Activated CD4-positive, alpha-beta T cell treated with anti-CD3 and anti-CD28 coated beads for 1 hour (primary cell): ENCODE measurements around the gene PDLIM7.
"Not testable (repeated sequence)": the region's sequence is repeated elsewhere in the genome, so short reads cannot be mapped to it uniquely, and the experiment has no call there.

Experiments used
- DNase-seq: peaks from one replicate; pipeline ENCODE4 v3.0.0-alpha.2; 2020

Gene PDLIM7

GRCh38 chr5:177490311-177490991 is 7.0 kb downstream of the PDLIM7 start:
- DNase-seq = no peak

DNA sequence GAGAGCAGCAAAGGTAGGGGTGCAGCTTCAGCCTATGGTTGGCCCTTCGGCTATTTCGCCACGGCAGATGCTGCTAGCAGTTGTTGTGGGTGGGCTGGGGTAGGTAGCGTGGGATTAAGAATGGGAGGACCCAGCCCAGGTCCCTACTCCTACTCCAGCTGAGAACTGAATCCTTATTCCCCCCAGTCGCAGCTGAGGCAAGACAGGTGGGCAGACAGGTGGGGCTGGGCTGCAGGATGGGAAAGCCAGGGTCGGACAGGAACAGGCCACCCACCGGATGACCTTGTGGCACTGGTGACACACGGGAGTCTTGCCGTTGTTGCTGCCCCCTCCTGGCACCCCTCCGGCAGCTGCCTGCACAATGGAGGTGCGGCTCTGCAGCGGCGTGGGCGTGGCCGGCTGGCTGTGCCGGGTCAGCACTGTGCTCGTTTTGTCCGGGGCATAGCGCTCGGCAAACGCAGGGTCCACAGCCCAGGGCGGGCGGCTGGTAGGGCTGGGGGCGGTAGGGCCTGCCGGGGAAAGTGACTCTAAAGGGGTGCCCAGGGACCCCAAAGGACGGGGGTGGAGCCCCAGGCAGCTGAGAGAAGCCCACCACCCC is 8.2 kb downstream of the PDLIM7 start:
- no peak for DNase-seq

GRCh38 chr5:177487975-177488374 is 9.4 kb downstream of the PDLIM7 start:
- DNase-seq = no peak

- DNase-seq = no peak
These were observed 10.3 kb downstream of the PDLIM7 start for GRCh38 chr5:177487144-177487543.

DNA sequence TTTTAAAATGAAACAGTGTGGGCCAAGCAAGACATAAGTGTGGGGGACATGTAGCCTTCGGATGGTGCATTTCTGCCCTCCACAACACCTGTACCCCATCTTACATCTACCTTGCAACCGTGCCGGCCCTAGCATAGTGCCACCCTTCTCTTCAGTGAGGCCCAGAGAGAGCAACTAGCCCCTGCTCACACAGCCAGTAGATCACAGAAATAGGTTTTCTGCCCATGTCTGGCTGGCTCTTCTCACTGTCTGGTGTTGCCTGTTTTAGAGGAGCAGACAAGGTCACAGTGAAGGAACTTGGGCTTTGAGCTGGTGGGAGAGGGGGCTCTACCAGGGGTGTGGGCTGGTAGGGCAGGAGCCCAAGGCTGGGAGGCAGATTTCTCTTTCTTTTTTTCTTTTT is 11.1 kb downstream of the PDLIM7 start:
- no peak for DNase-seq

- DNase-seq = not testable (repeated sequence)
These were observed 11.7 kb downstream of the PDLIM7 start for GRCh38 chr5:177485753-177486152.

GRCh38 chr5:177484902-177485549 is 12.4 kb downstream of the PDLIM7 start:
- no peak for DNase-seq

DNA sequence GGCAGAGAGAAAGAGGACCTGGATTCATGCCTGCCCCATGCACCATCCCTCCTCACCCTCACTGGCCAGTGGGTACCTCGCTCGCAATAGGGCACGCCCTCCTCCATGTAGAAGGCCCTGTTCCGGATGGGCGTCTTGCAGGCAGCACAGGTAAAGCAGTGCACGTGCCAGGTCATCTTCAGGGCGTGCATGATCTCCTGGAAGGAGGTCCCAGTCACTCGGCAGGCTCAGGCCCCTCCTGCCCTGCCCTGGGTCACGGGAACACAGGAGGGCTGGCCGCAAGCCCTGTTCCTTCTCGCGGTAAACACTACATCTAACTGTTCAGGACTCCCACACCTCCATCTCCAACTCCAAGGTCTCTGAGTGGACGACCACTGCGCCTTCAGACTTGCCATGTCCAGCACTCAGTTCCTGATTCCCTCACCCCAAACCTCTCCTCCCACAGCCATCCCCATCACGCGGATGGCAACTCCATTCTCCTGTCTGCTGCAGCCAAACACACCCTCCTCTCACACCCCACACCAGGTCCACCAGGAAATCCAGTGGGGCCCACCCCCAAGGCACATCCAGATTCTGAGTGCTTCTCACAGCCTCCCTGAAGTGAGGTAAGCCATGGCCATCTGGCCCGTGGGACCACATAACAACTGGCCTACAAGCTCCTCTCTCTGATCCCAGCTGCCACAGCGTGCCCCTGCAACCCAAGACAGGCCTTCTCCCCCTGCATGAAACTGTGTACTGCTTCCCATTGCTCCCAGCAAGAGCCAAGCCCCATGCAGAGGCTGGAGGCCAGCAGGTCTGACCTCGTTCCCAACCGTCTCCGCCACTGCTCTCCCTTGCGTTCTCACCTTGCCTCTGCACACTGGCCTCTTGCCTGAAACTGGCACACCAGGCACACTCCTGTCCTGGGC is 13.2 kb downstream of the PDLIM7 start:
- no peak for DNase-seq

- DNase-seq = no peak
These were observed 14.4 kb downstream of the PDLIM7 start for GRCh38 chr5:177483042-177483441.

- DNase-seq = no peak
These were observed 15.0 kb downstream of the PDLIM7 start for GRCh38 chr5:177482359-177482795.

- no peak for DNase-seq
These were observed 17.6 kb downstream of the PDLIM7 start for GRCh38 chr5:177479774-177480173.

- DNase-seq = no peak
These were observed 18.4 kb downstream of the PDLIM7 start for GRCh38 chr5:177478711-177479646.

DNA sequence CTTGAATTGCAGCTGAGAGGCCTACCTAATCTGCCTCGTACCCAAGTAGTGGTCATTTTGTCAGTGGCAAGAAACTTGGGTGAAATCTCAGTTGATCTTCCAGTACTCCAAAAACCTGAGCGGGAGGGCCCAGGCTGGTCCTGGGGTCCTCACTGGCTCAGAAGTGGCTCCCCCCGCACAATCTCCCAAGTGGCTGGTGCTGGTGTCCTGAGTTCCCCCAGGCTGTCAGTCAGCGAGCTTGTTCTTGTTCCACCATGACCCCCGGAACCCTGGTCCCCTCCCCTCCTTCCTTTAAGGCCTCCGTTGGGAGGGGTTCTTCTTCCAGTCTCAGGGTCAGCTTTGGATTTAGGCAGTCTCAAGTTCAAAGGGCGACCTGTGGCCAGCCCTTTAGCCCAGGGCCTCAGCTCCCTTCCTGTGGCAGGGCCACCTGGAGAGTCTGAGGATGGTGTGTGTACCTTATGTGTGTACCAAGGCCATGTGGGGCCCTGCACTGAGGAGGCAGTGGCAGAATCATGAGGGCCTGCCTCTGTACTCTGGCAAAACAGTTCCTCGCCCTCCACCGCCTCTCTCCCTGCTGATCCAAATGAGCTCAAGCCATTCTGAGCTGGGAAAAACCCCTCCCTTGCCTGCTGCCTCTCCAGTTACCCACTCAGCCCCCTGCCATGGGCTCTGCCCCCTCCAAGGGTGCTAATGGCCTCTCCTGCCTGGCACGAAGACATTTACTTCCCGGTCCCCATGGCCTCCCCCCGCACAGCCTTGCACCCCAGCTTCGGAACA is 19.5 kb downstream of the PDLIM7 start:
- no peak for DNase-seq

- DNase-seq = no peak
These were observed 20.7 kb downstream of the PDLIM7 start for GRCh38 chr5:177476531-177477233.

- DNase-seq = no peak
These were observed 21.6 kb downstream of the PDLIM7 start for GRCh38 chr5:177475563-177476427.

- DNase-seq = no peak
These were observed 22.4 kb downstream of the PDLIM7 start for GRCh38 chr5:177474846-177475562.

GRCh38 chr5:177474002-177474476 is 23.4 kb downstream of the PDLIM7 start:
- DNase-seq = no peak

- no peak for DNase-seq
These were observed 23.9 kb downstream of the PDLIM7 start, which contains the start of gene DBN1 for GRCh38 chr5:177473443-177474001. TSS of gene DBN1 (minus strand) at chr5:177473634. CDS start at chr5:177473521, 113 bp downstream.
